AG04450 (cell line): ENCODE data around the gene CRX. TPM values are rescaled to one million over a fixed set of nuclear protein-coding genes. Genes with fewer than 3 reads are reported as not detected.

Experiments
- CTCF ChIA-PET: fragments of 300-600, 350-600 bp; formaldehyde crosslinking; extraction: SDS; loops from one replicate; lab custom pipeline; 2022; ENCODE audit warnings: antibody characterized with exemption, inconsistent platforms; lab: Charles Lee
- POLR2A ChIA-PET: fragments of 350-600 bp; formaldehyde crosslinking; extraction: SDS; loops from one replicate; lab custom pipeline; 2021; ENCODE audit warnings: antibody characterized with exemption, inconsistent platforms; lab: Yijun Ruan, JAX
- DNase-seq: peaks from one replicate; pipeline ENCODE4 v3.0.0-alpha.2; 2011; ENCODE audit warnings: low read depth, low spot score
- H3K27ac ChIP-seq: one replicate; pipeline ENCODE4 v1.5.1; 2012; ENCODE audit warnings: low read depth, low read length, control low read depth
- H3K27me3 ChIP-seq: one replicate; pipeline ENCODE4 v1.6.0; 2012; ENCODE audit warnings: low read length; ENCODE audit not compliant: control insufficient read depth, insufficient read depth
- H3K4me3 ChIP-seq: 2 replicates; pipeline ENCODE4 v1.5.1; 2011; ENCODE audit warnings: mild to moderate bottlenecking, low read depth, low read length, control low read depth
- H3K9me3 ChIP-seq: 2 replicates; pipeline ENCODE4 v1.5.1; 2012; ENCODE audit warnings: low read length; ENCODE audit not compliant: control insufficient read depth, insufficient read depth
- polyA plus RNA-seq: library from polyadenylated mRNA; depleted of rRNA; stranded (reverse); fragments of >200 nt; gene quantifications from 2 replicates; pipeline ENCODE4 v1.2.3, GENCODE V29; 2011
- TF ChIP-seq, protein P1 (sequence below): IDR thresholded peaks from 2 replicates; pipeline ENCODE4 v1.5.1; 2011; ENCODE audit warnings: low read depth, low read length, control low read depth, inconsistent platforms

CRX gene
- polyA plus RNA-seq, 1 experiment, result not detected

DNA sequence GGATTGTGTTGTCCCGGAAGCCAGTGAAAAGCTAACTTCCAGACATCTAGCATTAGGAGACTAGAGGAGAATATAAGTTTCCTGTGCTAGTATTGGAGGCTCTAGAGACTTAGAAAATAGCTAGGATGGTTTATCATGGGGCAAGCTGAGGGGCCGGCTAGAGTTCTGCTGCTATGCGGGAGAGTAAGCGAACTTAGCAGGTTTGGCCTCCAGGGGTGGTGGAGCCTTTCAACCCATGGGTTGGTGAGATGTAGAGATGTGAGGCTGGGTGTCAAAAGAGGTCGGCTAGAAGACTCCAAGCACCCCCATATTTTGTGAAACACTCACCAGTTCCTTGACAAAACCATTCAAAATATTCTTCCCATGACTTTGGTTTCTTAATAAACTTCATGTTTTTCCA is 60.0 kb downstream of the CRX start:
- no peak for DNase-seq
- H3K27ac ChIP-seq, result no peak overlapping the region
- H3K27me3 ChIP-seq, result peaks cover 4% of the 10 kb centered on the region
- POLR2A ChIA-PET, result no interaction called here
- H3K4me3 ChIP-seq, result no peak overlapping the region
- no peaks in the 10 kb centered on the region for H3K9me3 ChIP-seq
- TF ChIP-seq, protein P1, sequence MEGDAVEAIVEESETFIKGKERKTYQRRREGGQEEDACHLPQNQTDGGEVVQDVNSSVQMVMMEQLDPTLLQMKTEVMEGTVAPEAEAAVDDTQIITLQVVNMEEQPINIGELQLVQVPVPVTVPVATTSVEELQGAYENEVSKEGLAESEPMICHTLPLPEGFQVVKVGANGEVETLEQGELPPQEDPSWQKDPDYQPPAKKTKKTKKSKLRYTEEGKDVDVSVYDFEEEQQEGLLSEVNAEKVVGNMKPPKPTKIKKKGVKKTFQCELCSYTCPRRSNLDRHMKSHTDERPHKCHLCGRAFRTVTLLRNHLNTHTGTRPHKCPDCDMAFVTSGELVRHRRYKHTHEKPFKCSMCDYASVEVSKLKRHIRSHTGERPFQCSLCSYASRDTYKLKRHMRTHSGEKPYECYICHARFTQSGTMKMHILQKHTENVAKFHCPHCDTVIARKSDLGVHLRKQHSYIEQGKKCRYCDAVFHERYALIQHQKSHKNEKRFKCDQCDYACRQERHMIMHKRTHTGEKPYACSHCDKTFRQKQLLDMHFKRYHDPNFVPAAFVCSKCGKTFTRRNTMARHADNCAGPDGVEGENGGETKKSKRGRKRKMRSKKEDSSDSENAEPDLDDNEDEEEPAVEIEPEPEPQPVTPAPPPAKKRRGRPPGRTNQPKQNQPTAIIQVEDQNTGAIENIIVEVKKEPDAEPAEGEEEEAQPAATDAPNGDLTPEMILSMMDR, result no peak
- CTCF ChIA-PET, result interaction anchor here (1.2 kb wide), 2 partner anchors 13 to 18 kb away, joined by 3 to 5 read pairs; no protein-coding TSS in a partner anchor

DNA sequence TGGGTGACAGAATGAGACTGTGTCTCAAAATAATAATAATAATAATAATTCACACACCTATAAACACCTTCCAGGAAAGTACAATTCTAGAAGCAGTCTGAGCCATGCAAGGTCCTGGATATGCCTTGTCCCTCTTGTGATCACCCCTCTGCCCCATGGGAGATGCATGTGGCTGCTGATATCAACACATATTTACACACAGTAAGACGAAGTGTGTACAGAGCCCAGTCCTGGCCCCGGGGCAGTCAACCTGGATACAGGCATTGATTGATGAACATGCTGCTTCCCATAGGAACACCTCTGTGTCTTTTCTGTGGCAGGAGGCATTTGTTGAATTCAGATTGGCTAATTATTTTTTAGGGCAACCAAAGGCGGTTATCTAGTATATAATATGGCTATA is 61.2 kb downstream of the CRX start:
- Histone ChIP-seq H3K9me3 (no peaks in the 10 kb centered on the region), H3K4me3 (no peak overlapping the region), H3K27me3 (peaks cover 4% of the 10 kb centered on the region), H3K27ac (no peak overlapping the region)
- ChIA-PET POLR2A (no interaction called here), CTCF (interaction anchor here (1.2 kb wide), 1 partner anchor 14 kb away, joined by 3 read pairs; no protein-coding TSS in a partner anchor)
- no peak for DNase-seq
- TF ChIP-seq, protein P1, result no peak

DNA sequence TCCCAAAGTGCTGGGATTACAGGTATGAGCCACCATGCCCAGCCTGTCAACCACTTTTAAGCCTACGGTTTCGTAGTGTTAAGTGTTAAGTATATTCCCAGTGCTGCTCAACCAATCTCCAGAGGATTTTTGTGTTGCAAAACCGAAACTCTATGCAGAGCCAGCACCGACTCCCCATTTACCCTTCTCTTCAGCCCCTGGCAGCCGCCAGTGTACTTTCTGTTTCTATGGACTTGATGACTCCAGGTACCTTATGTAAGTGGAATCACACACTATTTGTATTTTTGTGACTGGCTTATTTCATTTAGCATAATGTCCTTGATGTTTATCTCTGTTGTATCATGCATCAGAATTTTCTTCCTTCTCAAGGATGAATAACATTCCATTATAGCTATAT is 63.3 kb downstream of the CRX start:
- Histone ChIP-seq H3K27me3 (peaks cover 4% of the 10 kb centered on the region), H3K9me3 (no peaks in the 10 kb centered on the region), H3K4me3 (no peak overlapping the region), H3K27ac (no peak overlapping the region)
- CTCF ChIA-PET, result no interaction called here
- POLR2A ChIA-PET, result interaction anchor here (0.6 kb wide), 1 partner anchor 211 kb away, joined by 3 read pairs; no protein-coding TSS in a partner anchor
- DNase-seq, result no peak
- TF ChIP-seq, protein P1, result no peak

DNA sequence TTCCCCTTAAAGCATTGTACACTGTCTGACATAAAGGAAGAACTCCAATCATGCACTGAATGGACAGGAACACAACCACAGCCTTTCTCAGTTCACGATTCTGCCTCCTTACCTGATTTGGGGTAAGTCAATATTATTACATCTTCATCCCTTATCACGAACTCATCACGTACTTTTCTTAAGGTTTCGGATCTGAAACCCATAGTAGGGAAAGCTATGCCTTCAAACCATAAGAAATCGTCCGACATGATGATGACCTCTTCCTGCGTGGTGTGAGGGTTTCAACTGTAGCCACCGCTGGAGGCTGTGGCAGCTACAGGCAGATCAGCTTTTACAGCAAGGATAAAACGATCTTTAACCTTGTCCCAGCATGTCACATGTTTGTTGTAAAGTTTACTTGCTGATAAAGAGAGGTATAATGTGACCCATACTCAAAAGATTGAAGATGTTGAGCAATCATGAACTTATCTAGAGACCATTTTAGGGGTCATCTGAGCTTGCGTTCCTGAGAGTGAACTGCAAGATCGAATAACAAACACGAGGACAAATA is 64.3 kb downstream of the CRX start, which contains the start of gene SULT2A1:
TSS of gene SULT2A1 (minus strand) at position 306 of the 550 bp plus-strand sequence. CDS start at position 248, 58 bp downstream.
- POLR2A ChIA-PET, result no interaction called here
- no peak within 1 kb of the TSS for H3K4me3 ChIP-seq
- DNase-seq, result no peak
- CTCF ChIA-PET, result interaction anchor here (1.2 kb wide), 1 partner anchor 17 kb away, joined by 6 read pairs; no protein-coding TSS in a partner anchor
- H3K27ac ChIP-seq, result no peak within 1 kb of the TSS
- peaks cover 4% of the 10 kb centered on the region for H3K27me3 ChIP-seq
- TF ChIP-seq, protein P1, result no peak
- H3K9me3 ChIP-seq, result no peaks in the 10 kb centered on the region

GRCh38 chr19:47890865-47891621 is 69.3 kb downstream of the CRX start:
- TF ChIP-seq, protein P1, result no peak
- no peak overlapping the region for H3K4me3 ChIP-seq
- no peak for DNase-seq
- no peak overlapping the region for H3K27ac ChIP-seq
- H3K9me3 ChIP-seq, result 0 out of 2 replicates have a peak, but pooled peaks cover 3% of the 10 kb centered on the region
- ChIA-PET CTCF (interaction anchor here (1.2 kb wide), 1 partner anchor 27 kb away, joined by 5 read pairs; no protein-coding TSS in a partner anchor), POLR2A (no interaction called here)
- no peaks in the 10 kb centered on the region for H3K27me3 ChIP-seq
